Stromal cell of bone marrow (primary cell): ENCODE measurements around the gene NACC1.

Source experiments
- DNase-seq: peaks from one replicate; pipeline ENCODE4 v3.0.0-alpha.2; 2012; ENCODE audit warnings: low read depth

The NACC1 gene

GRCh38 chr19:13100031-13100588 lies 18.0 kb upstream of the NACC1 start:
- DNase-seq: no peak

DNA sequence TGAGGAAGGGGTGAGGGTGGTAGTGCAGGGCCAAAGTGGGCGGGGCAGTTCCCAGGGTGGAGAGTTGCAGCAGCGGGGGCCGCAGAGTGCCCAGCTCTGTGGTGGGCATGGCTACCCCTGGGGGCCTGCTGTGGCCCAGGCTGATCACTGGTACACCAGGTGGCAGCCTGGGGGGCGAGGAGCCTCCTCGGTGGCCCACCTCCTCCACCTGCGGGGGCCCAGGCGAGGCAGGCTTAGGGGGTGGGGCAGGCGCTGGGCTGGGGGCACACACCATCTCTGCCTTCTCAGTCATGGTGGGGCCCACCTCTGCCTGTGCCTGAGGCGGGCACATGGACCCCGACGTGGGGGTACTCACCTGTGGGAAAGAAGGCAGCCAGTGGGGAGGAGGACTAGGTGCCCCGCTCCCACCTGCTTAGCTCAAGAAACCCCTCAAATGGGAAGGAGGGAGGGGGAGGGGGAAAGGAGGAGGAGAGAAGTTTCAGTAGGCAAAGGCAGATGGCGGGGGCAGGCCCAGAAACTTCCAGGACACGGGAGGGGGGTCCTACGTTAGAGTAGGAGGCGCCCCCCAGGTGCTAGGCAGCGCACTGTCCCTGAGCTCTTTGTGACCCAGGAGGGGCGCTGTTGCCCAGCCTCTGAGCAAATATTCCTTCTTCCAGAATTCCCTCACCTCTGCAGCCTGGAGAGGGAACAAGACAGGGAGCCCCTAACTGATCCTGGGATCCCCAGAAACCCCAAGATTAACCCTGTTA lies 17.0 kb upstream of the NACC1 start:
- DNase-seq: no peak

- DNase-seq: no peak
Measured at GRCh38 chr19:13101590-13102415, 16.3 kb upstream of the NACC1 start.

DNA sequence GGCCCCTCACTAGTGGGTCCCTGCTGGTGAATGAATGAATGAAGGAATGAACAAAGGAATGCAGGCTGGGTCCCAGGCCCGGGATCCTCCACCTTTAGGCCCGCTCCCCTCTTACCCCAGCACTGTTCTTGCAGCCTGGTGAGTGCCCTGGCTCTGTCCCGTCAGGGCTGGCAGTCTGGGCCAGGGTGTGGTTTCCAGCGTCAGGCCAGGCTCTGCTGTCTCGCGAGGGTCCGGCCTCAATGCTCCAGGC lies 15.7 kb upstream of the NACC1 start:
- DNase-seq: no peak

DNA sequence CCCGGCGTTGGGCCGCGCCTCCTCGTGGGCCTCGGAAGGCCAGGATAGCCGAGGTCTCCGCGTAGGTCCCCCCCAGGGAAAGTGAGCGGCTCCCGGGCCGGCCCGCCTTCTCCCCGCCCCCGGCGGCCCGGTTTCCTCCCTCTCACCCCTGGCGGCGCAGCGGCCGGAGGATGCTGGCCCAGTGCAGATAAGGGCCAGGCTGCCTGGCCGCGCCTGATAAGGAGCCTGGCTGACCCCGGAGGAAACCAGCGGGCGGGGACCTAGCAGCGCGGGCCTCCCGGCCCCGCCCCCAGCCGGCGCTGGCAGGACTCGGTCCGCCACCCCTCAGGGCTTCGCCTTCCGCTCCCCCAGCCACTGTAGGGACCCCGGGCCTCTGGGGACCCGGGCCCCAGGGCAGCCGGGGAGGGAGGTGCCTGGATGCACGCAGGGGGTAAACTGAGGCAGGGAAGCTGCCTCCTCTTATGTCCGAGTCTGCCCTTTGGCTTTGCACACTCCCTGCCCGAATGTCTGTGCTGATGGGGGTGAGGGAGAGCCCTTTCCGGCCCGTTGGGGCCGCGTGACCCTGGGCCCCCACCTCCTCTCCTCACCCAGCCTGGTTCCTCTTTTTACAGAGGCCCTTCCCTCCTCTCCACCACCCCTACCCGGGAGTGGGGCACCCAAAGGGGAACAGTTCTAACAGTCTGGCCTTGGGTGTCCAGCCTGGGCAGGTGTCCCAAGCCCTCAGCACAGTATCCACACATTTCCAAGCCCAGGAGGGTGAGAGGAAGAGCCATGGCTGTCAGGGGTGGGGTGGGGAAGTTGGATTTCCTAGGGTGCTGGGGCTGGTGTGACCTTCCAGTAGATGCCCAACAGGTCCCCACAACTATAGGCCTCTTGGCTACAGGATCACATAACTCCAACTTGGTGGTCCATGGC lies 15.1 kb upstream of the NACC1 start, which contains the start of gene LYL1:
Gene LYL1, minus strand, starts transcription at position 193 of the 915 bp plus-strand sequence. CDS start 1,687 bp downstream, outside the sequence.
- DNase-seq: no peak

GRCh38 chr19:13103581-13104359 lies 14.3 kb upstream of the NACC1 start:
- DNase-seq: no peak

GRCh38 chr19:13104360-13104847 lies 13.7 kb upstream of the NACC1 start:
- no peak for DNase-seq

DNA sequence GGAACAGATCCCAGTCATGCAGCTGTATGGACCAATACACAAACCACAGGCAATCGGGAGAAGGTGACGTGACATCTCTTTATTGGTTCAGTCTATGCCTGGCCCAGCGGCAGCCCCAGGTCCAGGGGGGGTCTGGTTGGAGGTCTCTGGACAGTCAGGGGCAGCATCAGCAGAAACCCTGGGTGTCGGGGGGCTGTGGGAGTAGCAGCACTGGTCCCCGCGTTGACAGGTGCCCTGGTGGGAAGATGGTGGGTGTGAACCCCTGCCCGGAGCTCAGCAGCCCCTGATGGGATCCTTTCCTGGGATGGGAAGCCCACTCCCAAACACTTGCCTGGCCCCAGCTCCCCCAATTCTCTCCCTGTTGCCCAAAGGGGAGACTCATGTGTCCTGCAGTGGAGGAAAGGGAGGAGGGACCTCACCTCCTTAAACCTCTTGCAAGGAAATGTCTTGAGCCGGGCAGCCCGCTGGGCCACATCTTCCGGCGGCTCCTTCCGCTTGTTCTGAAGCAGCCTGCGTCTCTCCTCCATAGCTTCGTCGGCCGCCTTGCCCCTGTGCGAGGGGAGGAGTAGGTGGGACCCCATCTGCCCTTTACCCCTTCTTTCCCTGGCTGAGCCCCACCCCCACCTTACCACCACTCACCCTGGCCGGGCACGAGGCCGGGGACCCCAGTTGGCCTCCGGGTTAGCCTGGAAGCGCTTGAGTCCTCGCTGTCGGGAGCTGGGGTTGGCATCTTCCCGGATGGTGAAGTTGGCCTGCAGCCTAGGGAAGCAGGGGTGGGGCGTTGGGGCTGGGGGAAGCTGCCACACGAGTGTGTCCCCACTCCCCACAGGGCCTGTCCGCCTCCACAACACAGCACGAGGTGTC lies 13.0 kb upstream of the NACC1 start:
- no peak for DNase-seq

DNA sequence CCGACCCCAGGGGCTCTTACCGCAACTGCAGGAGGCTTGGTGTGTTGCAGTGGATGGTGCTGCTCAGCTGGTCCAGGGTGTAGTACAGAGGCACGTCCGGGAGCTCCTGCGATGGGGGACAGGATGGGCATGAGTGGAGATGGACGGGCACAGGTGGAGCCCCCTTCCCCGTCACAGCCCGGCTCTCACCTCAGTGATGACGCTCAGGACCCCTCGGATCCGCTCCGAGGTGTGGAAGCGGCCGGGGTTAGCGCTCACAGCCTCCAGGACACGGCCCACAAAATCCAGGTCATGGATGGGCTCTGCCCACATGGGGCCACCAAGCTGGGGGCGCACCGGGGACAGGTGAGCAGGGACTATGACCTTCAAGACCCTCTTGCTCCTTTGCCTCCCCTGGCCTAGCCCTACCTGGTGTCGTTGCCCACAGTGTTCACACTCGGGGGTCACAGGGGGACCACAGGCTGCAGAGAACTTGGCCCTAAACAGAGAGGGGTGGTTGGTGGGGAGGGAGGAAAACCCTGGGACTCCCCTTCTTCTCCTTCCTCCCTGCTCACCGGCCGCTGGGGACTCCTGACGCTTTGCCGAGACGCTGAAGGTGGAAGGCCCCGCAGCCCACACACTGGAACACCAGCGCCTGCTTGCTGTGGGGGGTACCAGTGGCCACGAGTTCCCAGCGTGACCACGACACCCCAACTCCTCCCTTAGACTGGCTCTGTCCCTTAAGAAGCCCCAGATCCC lies 8.5 kb upstream of the NACC1 start:
- no peak for DNase-seq

GRCh38 chr19:13110099-13110610 lies 7.9 kb upstream of the NACC1 start:
- no peak for DNase-seq

GRCh38 chr19:13112555-13112954 lies 5.5 kb upstream of the NACC1 start:
- DNase-seq: no peak

- DNase-seq: no peak
Measured at GRCh38 chr19:13115936-13116281, 2.2 kb upstream of the NACC1 start.

GRCh38 chr19:13116282-13117175 lies 1.5 kb upstream of the NACC1 start, which contains the start of gene TRMT1:
Gene TRMT1, minus strand, starts transcription at chr19:13116740. Its CDS starts 341 bp downstream, at chr19:13116399.
- peak; percentile 89 for DNase-seq

GRCh38 chr19:13117176-13117771 lies 790 bp upstream of the NACC1 start:
- no peak for DNase-seq

- no peak for DNase-seq
Measured at GRCh38 chr19:13118424-13119193, 545 bp downstream of the NACC1 start.

DNA sequence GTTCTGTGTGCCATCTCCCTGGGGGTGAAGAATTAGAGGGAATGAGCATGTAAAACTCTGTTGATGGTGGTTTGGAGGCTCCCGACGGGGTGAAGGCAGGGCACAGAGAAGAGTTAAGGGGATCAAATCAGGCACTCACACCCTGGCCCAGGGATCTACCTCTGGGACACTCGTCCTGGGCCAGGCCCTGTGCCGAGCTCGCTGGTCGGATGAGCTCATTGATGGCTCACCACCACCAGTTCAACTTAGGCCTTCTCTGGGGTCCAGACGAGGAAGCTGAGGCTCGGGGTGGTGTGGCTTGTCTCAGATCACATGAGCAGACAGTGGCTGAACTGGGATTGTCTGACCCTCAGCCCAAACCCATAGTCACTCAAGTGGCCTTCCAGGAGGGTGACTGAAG lies 1.6 kb downstream of the NACC1 start:
- no peak for DNase-seq

GRCh38 chr19:13120031-13120430 lies 2.0 kb downstream of the NACC1 start:
- DNase-seq: no peak
